GM18951 (cell line): ENCODE results near the gene CTBP1.

ENCODE experiments used
- POLR2A ChIP-seq: IDR thresholded peaks from 4 replicates; pipeline ENCODE4 v1.6.1; 2011; ENCODE audit warnings: mild to moderate bottlenecking; ENCODE audit not compliant: insufficient read length, insufficient read depth; ENCODE audit errors: extremely low read depth
- in situ Hi-C: fragments of 300-500 bp; cut with MboI; formaldehyde crosslinking; loops from one replicate; pipeline ENCODE4 v1.12.0; 2022; ENCODE audit warnings: low sequenced_read_pairs, mixed read lengths, inconsistent platforms; ENCODE audit not compliant: unreplicated experiment

CTBP1 gene

GRCh38 chr4:1208970-1209704, 39.8 kb downstream of the CTBP1 start:
- no peak for TF ChIP-seq POLR2A
- in situ Hi-C loops: no loop called here

- in situ Hi-C loops: no loop called here
- TF ChIP-seq POLR2A: no peak
These were observed 40.5 kb downstream of the CTBP1 start for GRCh38 chr4:1208266-1208961.

GRCh38 chr4:1207603-1208265, 41.2 kb downstream of the CTBP1 start:
- TF ChIP-seq POLR2A: no peak

GRCh38 chr4:1207157-1207470, 41.8 kb downstream of the CTBP1 start:
- no peak for TF ChIP-seq POLR2A
- in situ Hi-C loops: no loop called here

More at GRCh38 chr4:1207603-1208265, 41.2 kb downstream of the CTBP1 start:
- in situ Hi-C loops: no loop called here

- in situ Hi-C loops: no loop called here
- TF ChIP-seq POLR2A: no peak
These were observed 42.4 kb downstream of the CTBP1 start for GRCh38 chr4:1206299-1207156.

GRCh38 chr4:1205586-1206298, 43.2 kb downstream of the CTBP1 start:
- in situ Hi-C loops: no loop called here

GRCh38 chr4:1204828-1205585, 43.9 kb downstream of the CTBP1 start:
- no peak for TF ChIP-seq POLR2A
- in situ Hi-C loops: no loop called here

More at GRCh38 chr4:1205586-1206298, 43.2 kb downstream of the CTBP1 start:
- TF ChIP-seq POLR2A: no peak

- in situ Hi-C loops: no loop called here
- TF ChIP-seq POLR2A: no peak
These were observed 44.6 kb downstream of the CTBP1 start for GRCh38 chr4:1204286-1204827.

- in situ Hi-C loops: no loop called here
- TF ChIP-seq POLR2A: no peak
These were observed 45.8 kb downstream of the CTBP1 start for GRCh38 chr4:1203026-1203616.

- no peak for TF ChIP-seq POLR2A
- in situ Hi-C loops: no loop called here
These were observed 46.4 kb downstream of the CTBP1 start for GRCh38 chr4:1202526-1203011.
